ENCODE data around the gene TMEM120B.
A peak's percentile ranks its signal among the peaks of the same experiment; 100 is the strongest.
"Not testable (repeated sequence)": the region's sequence is repeated elsewhere in the genome, so short reads cannot be mapped to it uniquely, and the experiment has no call there.

Gene TMEM120B

GRCh38 chr12:121748571-121749265 lies 36.2 kb downstream of the TMEM120B start:
- no peak for DNase-seq

GRCh38 chr12:121749267-121749666 lies 36.7 kb downstream of the TMEM120B start:
- no peak for DNase-seq

- DNase-seq: no peak
These were observed 38.0 kb downstream of the TMEM120B start for GRCh38 chr12:121750507-121750955.

- DNase-seq: no peak
These were observed 38.5 kb downstream of the TMEM120B start for GRCh38 chr12:121751034-121751433.

- DNase-seq: no peak
These were observed 39.3 kb downstream of the TMEM120B start for GRCh38 chr12:121751749-121752351.

GRCh38 chr12:121753844-121754264 lies 41.3 kb downstream of the TMEM120B start:
- DNase-seq: no peak

GRCh38 chr12:121754836-121755235 lies 42.3 kb downstream of the TMEM120B start:
- no peak for DNase-seq

- no peak for DNase-seq
These were observed 43.0 kb downstream of the TMEM120B start for GRCh38 chr12:121755591-121755990.

GRCh38 chr12:121758536-121758935 lies 46.0 kb downstream of the TMEM120B start:
- DNase-seq: not testable (repeated sequence)

- no peak for DNase-seq
These were observed 49.7 kb downstream of the TMEM120B start for GRCh38 chr12:121762269-121762668.

GRCh38 chr12:121764808-121765207 lies 52.3 kb downstream of the TMEM120B start:
- no peak for DNase-seq

GRCh38 chr12:121765573-121765972 lies 53.0 kb downstream of the TMEM120B start:
- DNase-seq: no peak

- no peak for DNase-seq
These were observed 53.9 kb downstream of the TMEM120B start for GRCh38 chr12:121766290-121767039.

- no peak for DNase-seq
These were observed 55.0 kb downstream of the TMEM120B start for GRCh38 chr12:121767525-121768016.

GRCh38 chr12:121769297-121769830 lies 56.8 kb downstream of the TMEM120B start:
- DNase-seq: no peak

GRCh38 chr12:121769831-121770301 lies 57.3 kb downstream of the TMEM120B start:
- no peak for DNase-seq

- DNase-seq: no peak
These were observed 57.8 kb downstream of the TMEM120B start for GRCh38 chr12:121770388-121770787.

GRCh38 chr12:121770813-121771625 lies 58.5 kb downstream of the TMEM120B start:
- DNase-seq: no peak

GRCh38 chr12:121773011-121773777 lies 60.6 kb downstream of the TMEM120B start:
- peak; percentile 67 for DNase-seq

GRCh38 chr12:121774968-121775474 lies 62.5 kb downstream of the TMEM120B start:
- DNase-seq: no peak

- DNase-seq: no peak
These were observed 62.9 kb downstream of the TMEM120B start for GRCh38 chr12:121775501-121775900.
